M059J (cell line): ENCODE results near the gene ZNF182. TPM values are rescaled to one million over a fixed set of nuclear protein-coding genes. Genes with fewer than 3 reads are reported as not detected.
"Not testable (repeated sequence)": the region's sequence is repeated elsewhere in the genome, so short reads cannot be mapped to it uniquely, and the experiment has no call there.

Experiments used
- DNase-seq: peaks from one replicate; pipeline ENCODE4 v3.0.0-alpha.2; 2012; ENCODE audit warnings: low read depth
- total RNA-seq: library from RNA; depleted of rRNA; stranded (reverse); fragments of >200 nt; shearing (Covaris generic); gene quantifications from 2 replicates; pipeline ENCODE4 v1.2.3, GENCODE V29; 2014

ZNF182 gene
- total RNA-seq, 1 experiment from 2014 or later, result 5.7 TPM

DNA sequence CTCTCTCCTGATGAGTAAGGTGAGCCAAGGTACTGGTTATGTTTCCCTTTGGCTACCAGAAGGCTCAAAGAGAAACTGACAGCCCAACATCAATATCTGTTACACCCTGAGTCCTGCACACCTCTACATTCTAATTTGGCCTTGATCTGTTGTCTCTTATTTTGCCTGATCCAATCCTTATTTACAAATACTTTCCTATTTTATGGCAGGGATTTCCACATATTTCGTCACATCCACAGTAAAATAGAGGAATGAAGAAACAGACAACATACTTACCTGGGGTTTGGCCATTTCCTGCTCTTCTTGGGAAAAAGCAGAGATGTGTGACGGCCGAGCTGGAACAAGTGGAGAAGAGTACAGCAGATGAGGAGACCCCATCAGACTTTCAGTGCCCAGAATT is 1.5 kb downstream of the ZNF182 start:
- no peak for DNase-seq

DNA sequence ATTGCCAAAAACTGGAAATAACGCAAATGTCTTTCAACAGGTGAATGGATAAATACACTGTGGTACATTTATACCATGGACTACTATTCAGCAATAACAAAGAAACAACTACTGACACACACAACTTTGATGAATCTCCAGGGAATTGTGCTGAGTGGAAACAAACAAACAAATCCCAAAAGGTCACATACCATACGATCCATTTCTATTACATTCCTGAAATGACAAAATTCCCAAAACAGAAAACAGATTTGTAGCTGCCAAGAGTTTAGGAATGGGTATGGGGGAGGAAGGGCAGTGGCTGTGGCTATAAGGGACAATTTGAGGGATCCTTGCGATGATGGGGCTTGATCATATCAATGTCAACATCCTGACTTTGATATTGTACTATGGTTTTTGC is 2.5 kb downstream of the ZNF182 start:
- DNase-seq, result no peak

DNA sequence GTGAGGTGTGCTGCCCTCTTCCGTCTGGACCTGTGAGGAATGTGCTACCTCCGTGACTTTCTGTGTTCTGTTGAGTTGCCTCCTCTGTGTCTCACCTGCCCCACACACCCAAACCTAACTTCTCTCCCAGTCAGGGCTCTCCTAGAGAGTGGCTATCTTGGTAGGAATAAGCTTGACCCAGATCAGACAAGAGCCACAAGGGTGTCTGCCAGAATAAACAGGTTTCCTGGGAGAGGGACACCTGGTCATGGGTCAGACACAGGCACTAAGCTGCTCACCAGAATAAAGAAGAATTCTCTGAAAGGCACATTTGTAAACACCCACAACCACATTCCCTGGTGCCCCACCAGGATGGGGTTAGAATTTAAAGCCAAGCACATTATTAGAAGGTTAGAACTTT is 11.1 kb downstream of the ZNF182 start:
- DNase-seq, result no peak

DNA sequence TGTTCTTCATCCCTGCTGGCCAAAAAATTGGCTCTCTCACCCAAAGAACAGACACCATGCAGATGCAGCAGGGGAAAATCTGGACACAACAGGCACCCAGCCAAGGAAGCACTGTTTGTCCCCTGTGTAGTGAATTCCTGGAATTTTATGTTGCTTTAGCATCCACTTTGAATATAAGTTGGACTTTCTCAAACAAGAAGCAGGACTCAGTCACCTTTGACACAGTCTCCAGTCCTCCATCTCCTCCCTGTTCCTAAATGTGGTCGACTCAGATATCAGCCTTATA is 11.8 kb downstream of the ZNF182 start:
- DNase-seq, result peak; percentile 48

DNA sequence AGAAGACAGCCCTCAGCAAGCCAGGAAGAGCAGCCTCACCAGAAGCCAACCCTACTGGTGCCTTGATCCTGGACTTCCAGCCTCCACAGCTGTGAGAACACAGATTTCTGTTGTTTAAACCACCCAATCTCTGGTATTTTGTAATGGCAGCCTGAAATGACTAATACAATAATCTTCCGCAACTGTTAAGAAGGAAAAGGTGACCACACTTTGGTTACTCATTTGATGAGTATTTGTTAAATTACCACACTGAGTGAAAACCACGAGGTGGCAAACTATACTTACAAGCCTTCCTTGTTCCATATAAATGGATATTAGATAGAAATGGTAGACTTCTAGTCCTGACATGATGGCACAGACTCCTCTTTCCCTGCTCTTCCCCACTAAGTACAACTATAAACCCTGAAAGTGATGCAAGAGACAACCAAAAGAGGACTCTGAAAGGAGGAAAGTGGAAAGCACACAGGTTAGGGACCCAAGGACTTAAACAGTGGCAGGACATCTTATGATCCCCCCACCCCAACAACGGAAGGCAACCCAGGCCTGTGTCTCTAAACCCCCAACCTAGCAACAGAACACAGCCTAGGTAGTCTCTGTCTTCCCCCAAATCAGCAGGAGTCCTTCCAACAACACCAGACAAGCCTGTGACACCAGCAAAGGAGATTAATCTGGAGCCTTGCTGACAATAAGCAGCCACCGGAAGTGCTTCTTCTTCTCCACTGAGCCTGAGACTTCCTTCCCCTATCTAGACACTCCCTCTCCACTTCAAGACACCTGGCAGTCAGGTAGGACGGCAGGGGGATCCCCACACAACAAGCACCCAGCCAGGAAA is 12.3 kb downstream of the ZNF182 start:
- DNase-seq, result peak; percentile 86

DNA sequence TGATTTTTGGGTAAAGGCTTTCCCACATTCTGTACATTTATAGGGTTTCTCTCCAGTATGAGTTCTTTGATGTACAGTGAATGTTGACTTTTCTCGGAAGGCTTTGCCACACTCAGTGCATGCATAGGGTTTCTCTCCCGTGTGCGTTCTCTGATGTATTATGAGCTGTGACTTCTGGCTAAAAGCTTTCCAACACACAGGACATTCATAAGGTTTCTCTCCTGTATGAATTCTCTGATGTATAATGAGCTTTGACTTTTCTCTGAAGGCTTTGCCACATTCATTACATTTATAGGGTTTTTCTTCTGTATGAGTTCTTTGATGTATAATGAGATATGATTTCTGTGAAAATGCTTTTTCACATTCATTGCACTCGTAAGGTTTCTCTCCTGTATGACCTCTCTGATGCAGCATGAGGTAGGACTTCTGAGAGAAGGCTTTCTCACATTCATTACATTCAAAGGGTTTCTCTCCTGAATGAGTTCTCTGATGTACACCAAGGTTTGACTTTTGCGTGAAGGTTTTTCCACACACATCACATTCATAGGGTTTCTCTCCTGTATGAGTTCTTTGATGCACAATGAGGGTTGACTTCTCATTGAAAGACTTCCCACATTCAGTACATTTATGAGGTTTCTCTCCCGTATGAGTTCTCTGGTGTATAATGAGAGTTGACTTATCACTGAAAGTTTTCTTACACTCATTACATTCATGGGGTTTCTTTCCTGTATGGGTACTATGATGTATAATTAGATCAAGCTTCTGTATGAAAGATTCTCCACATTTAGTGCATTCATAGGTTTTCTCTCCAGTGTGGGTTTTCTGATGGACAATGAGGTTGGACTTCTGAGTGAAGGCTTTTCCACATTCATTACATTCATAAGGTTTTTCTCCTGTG is 27.3 kb downstream of the ZNF182 start:
- DNase-seq, result no peak

DNA sequence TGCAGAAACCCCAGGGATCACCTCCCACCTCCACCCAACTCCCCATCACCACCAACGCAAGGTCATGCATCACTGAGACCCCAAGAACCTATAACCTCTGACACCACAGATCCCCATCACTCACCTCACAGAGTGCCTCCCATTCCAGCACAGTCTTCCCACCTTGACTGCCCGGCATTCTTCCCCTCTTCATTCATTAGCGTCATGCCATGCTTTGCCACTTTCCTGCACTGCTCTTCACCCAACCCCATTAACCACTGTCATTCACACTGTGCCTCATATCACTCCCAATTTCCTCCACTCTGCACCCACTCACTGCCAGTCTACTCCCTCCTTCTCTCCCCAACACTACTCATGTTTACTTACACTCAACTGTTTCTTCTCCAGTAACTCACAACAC is 30.6 kb downstream of the ZNF182 start:
- no peak for DNase-seq

DNA sequence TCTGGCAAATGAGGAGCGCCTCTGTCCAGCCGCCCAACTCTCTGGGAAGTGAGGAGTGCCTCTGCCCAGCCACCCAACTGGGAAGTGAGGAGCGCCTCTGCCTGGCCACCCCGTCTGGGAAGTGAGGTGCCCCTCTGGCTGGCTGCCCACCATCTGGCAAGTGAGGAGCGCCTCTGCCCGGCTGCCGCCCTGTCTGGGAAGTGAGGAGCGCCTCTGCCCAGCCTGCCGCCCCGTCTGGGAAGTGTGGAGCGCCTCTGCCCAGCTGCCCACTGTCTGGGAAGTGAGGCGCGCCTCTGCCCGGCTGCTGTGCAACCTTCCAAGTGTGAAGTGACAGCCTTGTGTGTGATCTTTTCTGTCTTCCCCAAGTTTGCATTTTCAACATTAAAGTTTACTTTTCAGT is 38.3 kb downstream of the ZNF182 start:
- not testable (repeated sequence) for DNase-seq

DNA sequence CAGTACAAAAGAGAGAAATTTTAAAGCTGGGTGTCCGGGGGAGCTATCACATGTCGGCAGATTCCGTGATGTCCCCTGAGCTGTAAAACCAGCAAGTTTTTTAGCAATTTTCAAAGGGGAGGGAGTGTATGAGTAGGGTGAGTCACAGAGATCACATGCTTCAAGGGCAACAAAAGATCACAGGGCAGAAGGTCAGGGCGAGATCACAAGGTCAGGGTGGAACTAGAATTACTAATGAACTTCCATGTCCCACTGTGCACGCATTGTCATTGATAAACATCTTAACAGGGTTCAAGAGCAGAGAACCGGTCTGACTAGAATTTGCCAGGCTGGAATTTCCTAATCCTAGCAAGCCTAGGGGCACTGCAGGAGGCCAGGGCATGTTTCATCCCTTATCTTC is 42.0 kb downstream of the ZNF182 start:
- not testable (repeated sequence) for DNase-seq

DNA sequence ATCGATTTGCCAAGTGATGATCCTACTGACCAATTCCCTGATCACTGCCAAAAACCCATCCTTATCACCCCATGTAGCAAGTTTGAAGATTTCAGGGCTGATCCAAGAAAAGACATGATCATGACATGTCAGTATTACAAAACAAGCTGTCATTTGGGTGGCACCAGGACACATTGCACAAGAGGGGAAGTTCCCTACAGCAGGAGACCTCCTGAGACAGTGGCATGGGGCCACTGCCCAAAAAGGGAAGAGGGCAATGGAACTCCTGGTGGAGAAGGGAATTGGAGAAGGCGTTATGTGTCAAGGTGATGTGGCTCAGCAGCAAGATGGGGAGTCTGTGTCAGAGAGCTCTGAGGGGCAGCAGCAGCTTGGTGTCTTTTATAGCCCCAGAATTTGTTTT is 43.4 kb downstream of the ZNF182 start:
- DNase-seq, result no peak

DNA sequence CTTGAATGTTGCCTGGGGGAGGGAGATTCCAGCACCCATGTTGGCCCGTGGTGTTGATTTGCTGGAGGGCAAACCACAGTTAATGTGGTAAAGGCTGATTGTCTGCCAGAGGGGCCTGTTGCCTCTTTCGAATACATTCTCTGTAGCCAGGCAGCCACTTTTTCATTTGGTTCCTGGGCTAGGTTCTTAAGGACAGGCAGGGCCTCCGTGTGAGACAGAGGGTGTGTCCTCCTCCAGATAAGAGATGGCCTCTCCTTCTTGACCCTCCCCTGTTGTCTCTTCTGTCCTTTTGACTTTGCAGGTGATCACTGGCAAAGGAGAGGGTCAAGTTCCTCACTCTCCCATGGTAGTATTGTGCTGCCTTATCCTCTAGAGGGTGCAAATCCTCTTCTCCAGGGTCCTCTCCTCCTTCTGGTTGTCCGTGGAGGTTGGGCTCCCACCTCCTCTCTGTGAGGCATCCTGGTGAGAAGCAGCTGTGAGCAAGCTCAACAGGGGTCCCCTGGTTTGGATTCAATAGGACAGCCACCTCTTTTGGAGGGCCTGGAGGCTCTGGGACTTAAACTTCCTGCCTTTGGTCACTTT is 44.9 kb downstream of the ZNF182 start:
- DNase-seq, result peak; percentile 19

DNA sequence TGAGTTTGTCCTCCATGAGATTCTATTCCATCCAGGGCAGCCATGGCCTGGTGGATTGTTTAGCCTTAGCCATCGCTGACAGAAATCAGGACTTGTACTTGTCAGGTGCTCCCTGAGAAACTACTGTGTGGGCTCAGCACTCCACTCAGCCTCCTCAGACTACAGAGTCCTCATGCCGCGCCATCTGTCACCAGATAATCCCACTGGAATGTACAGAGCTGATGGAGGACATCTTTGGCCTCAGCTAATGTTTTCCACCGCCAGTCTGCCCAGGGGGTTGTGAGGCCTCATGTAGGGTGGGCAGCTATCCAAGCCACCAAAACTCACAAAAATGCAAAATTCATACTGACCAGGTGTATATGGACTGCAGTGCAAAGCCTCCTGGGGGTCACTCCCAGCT is 45.6 kb downstream of the ZNF182 start:
- peak; percentile 6 for DNase-seq

DNA sequence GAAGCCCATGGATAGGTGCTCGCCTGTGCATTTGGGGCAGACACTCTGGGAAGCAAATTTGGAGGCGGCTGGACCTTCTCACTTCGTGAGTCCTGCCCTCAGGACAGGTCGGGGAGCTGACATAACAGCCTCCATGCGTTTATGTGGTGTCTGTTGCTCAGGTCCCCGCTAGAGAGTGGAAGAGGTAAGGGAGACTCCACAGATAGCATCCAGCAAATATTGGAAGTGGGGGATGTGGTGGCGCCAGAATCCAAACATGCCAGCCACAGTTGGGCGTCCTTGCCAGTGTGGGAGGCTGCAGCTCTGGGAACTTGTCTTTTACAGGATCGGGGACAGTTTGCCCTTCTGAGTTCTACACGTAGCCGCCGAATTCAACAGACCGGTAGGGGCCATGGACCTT is 47.8 kb downstream of the ZNF182 start:
- no peak for DNase-seq

DNA sequence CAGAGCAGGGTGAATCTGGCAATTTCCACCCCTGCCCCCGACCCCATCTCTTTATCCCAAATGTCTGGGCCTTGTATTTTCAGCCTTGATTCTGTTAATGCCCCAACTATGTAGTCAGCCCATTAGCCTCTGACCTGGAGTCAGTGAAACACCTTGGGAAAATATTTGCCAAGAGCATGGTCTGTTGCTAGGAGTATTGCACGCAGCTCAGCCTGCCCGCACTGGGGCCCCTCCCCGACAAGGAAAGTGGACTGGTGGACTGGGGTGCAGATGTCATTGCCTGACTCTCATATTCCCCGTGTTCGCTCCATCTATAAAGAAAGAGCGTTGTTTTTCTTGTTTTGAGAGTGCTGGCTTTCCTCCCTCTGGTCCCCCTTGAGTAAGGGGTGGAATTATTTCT is 48.5 kb downstream of the ZNF182 start:
- DNase-seq, result not testable (repeated sequence)

DNA sequence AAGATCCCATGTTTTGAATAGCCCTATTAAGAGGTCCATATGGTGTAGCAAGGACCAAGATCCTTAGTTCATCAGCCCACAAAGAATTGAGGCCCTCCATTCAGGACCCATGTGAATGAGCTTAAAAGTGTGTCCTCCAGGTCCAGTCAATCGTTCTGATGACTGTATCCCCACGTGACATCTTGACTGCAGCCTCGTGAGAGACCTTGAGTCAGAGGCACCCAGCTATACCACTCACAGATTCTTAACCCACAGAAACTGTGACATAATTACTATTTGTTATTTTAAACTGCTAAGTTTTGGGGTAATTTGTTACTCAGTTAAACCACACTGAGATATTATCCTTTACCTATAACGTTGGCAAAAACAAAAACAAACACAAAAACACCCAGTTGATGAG is 62.4 kb downstream of the ZNF182 start:
- DNase-seq, result no peak

DNA sequence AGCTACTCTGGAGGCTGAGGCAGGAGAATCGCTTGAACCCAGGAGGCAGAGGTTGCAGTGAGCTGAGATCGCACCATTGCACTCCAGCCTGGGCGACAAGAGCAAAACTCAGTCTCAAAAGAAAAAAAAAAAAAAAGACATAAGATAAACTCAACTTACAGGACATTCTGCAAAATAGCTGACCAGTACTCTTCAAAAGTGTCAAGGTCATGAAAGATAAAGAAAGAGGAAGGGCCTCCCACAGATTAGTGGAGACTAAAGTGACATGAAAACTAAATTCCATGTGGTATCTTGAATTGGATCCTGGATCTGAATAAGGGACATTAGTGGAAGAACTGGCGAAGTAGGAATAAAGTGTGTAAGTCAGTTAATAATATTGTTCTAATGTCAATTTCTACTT is 63.3 kb downstream of the ZNF182 start:
- no peak for DNase-seq

DNA sequence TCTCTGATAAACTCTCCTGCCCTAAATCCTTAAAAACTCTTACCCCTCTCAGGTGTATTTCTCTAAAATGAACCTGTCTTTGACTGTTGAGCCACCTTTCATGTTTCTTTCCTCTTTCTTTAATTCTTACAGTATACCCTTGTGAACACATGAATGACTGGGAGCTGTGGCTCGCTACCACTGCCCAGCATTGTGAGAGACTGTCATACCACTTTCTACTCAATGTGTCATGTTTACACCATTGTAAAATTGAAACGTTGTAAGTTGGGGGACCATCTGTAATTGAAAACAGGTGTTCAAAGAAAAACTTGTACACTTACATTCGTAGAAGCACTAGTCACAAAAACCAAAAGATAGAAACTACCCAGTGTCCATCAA is 66.9 kb downstream of the ZNF182 start:
- no peak for DNase-seq

DNA sequence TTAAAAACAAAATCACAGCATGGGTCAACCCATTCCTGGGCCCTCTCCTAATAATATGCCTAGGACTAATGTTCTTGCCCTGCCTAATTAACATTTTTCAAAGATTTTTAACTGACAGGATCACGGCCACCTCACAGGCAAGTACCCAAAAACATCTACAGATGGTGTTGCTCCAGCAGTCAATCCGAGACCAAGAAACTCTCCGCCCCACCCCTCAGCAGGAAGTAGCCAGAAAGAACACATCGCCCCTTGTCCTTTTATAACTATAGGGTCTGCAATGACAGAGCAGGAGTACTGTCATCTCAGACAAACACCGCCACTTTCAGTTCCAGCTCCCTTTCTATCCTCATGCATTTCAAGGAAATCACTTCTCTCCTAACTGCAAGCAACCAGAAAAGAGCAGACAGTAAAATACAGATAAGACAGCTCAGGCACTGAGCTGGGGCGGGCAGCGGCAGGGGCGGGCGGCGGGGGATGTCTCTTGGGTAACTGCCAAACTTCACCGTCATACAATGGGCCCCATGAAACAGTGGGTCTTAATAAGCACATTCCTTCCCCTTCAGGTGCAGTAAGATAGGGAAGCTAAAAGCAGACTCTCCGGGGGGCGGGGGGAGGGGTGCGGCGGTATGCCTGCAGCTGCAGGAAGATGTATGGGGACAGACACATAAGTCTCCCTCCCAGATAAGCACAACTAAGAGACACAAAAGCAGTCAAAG is 67.4 kb downstream of the ZNF182 start:
- no peak for DNase-seq

DNA sequence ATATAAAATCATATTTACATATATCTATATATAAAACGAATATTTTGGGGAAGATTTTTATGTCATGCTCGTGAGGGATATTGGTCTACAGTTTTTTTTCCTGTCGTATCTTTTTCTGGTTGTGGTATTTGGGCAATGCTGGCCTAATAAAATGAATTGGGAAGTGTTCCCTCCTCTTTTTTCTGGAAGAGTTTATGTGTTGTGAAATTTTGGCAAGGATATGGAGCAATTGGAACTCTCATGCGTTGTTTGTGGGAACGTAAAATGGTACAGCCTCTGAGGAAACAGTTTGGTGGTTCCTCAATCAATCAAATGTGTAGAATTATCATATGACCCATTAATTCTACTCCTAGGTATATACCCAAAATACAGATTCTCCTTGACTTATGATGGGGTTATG is 69.8 kb downstream of the ZNF182 start:
- no peak for DNase-seq

DNA sequence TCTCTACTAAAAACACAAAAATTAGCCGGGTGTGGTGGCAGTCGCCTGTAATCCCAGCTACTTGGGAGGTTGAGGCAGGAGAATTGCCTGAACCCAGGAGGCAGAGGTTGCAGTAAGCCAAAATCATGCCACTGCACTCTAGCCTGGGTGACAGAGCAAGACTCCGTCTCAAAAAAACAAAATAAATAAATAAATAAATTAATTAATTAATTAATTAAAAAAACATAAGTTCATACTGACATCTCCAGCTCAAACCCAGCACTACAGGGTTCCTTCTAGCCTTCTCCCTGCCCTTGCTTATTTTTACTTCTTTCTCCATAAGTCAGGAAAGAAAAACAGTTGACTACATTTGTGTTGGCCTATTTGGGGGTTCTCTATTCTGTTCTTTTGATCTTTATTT is 71.8 kb downstream of the ZNF182 start:
- DNase-seq, result not testable (repeated sequence)

DNA sequence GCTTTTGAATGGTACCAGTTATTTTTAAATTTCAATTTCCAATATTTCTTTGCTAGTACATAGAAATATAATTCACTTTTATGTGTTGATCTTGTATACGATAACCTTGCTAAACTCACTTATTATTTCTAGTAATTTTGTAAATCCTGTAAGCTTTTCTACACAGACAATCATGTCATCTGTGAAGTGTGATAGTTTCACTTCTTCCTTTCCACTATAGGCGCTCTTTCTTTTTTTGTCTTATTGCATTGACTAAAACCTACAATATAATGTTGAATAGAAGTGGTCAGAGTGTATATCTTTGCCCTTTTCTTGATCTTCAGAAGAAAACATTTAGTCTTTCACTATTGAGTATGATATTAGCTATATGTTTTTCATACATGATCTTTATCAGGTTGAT is 76.6 kb downstream of the ZNF182 start:
- no peak for DNase-seq
